Transverse colon (tissue), 4 donors: Measurements from ENCODE around the gene COPS8. TPM values are rescaled to one million over a fixed set of nuclear protein-coding genes. Genes with fewer than 3 reads are reported as not detected.

ENCODE experiments used
- DNase-seq: peaks from one replicate; pipeline ENCODE4 v3.0.0-alpha.2; 2019
- H3K27ac ChIP-seq, 4 donors: fragments of 200-600 bp; sonication (generic); 2 replicates each; pipeline ENCODE4 v1.5.1; 2016 to 2018; ENCODE audit warnings: inconsistent platforms in 4 of 4
- H3K27me3 ChIP-seq: fragments of 200-600 bp; sonication (generic); 2 replicates; pipeline ENCODE4 v1.5.1; 2017; ENCODE audit warnings: inconsistent platforms
- H3K36me3 ChIP-seq, 4 donors: fragments of 200-600 bp; sonication (generic); 2 replicates each; pipeline ENCODE4 v1.5.1; 2017 to 2019; ENCODE audit warnings: inconsistent platforms in 4 of 4
- H3K4me1 ChIP-seq, 4 donors: fragments of 200-600 bp; sonication (generic); 2 replicates each; pipeline ENCODE4 v1.5.1; 2017 to 2020; ENCODE audit warnings: inconsistent platforms in 4 of 4
- H3K4me3 ChIP-seq, 4 donors: fragments of 200-600 bp; sonication (generic); 1 replicate in 1 of 4; 2 replicates in 3 of 4; pipeline versions ENCODE4 v1.5.1 to v1.6.1; 2017 to 2019; ENCODE audit warnings: inconsistent platforms in 4 of 4
- H3K9me3 ChIP-seq, 2 donors: fragments of 200-600 bp; sonication (generic); 2 replicates each; pipeline ENCODE4 v1.5.1; 2017 to 2019; ENCODE audit warnings: inconsistent platforms in 2 of 2
- EP300 ChIP-seq: sonication (generic); formaldehyde crosslinking; IDR thresholded peaks from one replicate; pipeline ENCODE4 v1.6.1; 2017; ENCODE audit warnings: antibody characterized with exemption, low read depth
- POLR2A ChIP-seq: fragments of 450-650 bp; IDR thresholded peaks from one replicate; pipeline ENCODE4 v1.6.1; 2016; ENCODE audit warnings: antibody characterized with exemption, mild to moderate bottlenecking, moderate library complexity
- POLR2AphosphoS5 ChIP-seq, 3 donors: sonication (generic); formaldehyde crosslinking; IDR thresholded peaks; one replicate each; pipeline ENCODE4 v1.6.1; 2016; ENCODE audit warnings: antibody characterized with exemption in 3 of 3
- WGBS, 2 donors: methylation state at CpG; one replicate each; pipeline ENCODE4 v1.1.5; 2018; ENCODE audit warnings: low coverage in 1 of 2; 5-methylcytosine and 5-hydroxymethylcytosine counted together
- in situ Hi-C, 4 donors: fragments of 200-750 bp; cut with MboI; loops; one replicate each; pipeline versions ENCODE4 v1.15.0 to v1.15.1; 2017; ENCODE audit warnings: low sequenced_read_pairs in 3 of 4, low pct_ligation_motif_present in 1 of 4, low pct_unique_long_range_greater_than_20kb in 1 of 4
- intact Hi-C: fragments of 100-400 bp; cut with DNase I; formaldehyde crosslinking; loops from one replicate; pipeline ENCODE4 v1.15.1; 2023; ENCODE audit warnings: low total_unique reads
- total RNA-seq, 4 donors: library from RNA; depleted of rRNA; stranded (reverse); fragments of >200 nt; gene quantifications; one replicate each; pipeline ENCODE4 v1.1.0, GENCODE V29; 2016
- TF ChIP-seq, protein P1 (sequence below), 5 experiments: fragments of 200-600 bp in 3 of 5; fragments of 450-650 bp in 2 of 5; sonication (generic) in 3 of 5; IDR thresholded peaks; 1 replicate in 2 of 5; 2 replicates in 3 of 5; pipeline ENCODE4 v1.5.1; 2016 to 2017; ENCODE audit warnings: antibody characterized with exemption in 5 of 5, inconsistent platforms in 3 of 5, mild to moderate bottlenecking in 2 of 5, moderate library complexity in 1 of 5

COPS8 gene
- total RNA-seq, 4 donors from 2014 or later = 10.3 to 43.0 (median 35.4) TPM

DNA sequence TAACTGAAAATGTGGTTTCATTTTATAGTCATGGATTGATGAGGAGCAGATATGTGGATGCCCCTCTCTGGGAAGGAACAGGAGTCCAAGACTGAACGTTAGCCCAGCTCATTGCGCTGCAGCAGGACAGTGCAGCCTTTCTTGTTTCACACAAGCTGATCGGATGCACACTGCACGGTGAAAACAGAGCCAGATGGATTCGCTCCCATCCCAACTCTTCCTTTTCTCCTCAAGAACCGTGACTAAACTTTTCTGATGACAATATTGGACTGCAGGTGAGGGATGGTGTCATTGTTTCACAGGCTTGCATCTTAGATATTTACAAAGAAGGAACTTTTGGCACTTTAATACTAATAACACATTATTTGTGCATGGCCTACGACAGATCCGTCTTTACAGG, 33.8 kb upstream of the COPS8 start:
- WGBS, 2 donors = 71 to 86% methylated on average over 5 to 8 of the region's 8 CpGs
- DNase-seq = no peak
- Histone ChIP-seq H3K27me3 (no peaks in the 10 kb centered on the region), H3K36me3 (no peaks in the 10 kb centered on the region), H3K9me3 (peaks cover 11 to 14% of the 10 kb centered on the region in 2 donors), H3K27ac (no peak overlapping the region), H3K4me1 (no peaks in the 10 kb centered on the region), H3K4me3 (no peak overlapping the region)
- TF ChIP-seq EP300 = no peak
- TF ChIP-seq POLR2A = no peak
- TF ChIP-seq, protein P1, sequence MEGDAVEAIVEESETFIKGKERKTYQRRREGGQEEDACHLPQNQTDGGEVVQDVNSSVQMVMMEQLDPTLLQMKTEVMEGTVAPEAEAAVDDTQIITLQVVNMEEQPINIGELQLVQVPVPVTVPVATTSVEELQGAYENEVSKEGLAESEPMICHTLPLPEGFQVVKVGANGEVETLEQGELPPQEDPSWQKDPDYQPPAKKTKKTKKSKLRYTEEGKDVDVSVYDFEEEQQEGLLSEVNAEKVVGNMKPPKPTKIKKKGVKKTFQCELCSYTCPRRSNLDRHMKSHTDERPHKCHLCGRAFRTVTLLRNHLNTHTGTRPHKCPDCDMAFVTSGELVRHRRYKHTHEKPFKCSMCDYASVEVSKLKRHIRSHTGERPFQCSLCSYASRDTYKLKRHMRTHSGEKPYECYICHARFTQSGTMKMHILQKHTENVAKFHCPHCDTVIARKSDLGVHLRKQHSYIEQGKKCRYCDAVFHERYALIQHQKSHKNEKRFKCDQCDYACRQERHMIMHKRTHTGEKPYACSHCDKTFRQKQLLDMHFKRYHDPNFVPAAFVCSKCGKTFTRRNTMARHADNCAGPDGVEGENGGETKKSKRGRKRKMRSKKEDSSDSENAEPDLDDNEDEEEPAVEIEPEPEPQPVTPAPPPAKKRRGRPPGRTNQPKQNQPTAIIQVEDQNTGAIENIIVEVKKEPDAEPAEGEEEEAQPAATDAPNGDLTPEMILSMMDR (IDR thresholded peaks at IDR 0.05) = no peak
- no peak for TF ChIP-seq POLR2AphosphoS5 (IDR thresholded peaks at IDR 0.05)
- intact Hi-C loops = loop anchor here (10.0 kb wide), 1 partner anchor 547 kb away; a partner anchor contains a TSS
- in situ Hi-C loops = loop anchor here (10.0 to 25.0 kb wide), 4 partner anchors 540 to 1290 kb away; a partner anchor contains a TSS

DNA sequence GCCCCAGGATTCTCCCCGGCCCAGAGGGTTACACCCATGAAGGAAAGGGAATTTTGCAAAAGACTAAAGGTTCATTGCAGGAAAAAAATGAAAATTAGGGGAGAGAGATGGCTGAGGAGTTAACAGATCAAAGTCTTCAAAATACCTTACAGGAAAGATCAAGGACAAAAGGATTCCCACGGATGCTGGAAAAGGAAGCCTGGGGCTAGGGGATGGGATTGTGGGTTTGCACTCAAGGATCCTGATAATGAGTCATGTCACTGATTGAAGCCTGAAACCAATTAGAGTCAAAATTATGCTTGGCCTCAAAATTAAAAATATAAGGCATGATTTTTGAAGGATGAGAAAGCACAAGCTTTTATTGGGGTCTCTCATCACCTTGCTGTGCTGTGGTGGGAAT, 32.6 kb upstream of the COPS8 start:
- H3K27me3 ChIP-seq = no peaks in the 10 kb centered on the region
- no peak for DNase-seq
- 45 to 79% methylated on average over 2 of the region's 2 CpGs for WGBS, 2 donors
- intact Hi-C loops = loop anchor here (10.0 kb wide), 1 partner anchor 548 kb away; a partner anchor contains a TSS
- in situ Hi-C loops = loop anchor here (10.0 to 25.0 kb wide), 4 partner anchors 541 to 1291 kb away; a partner anchor contains a TSS
- no peaks in the 10 kb centered on the region for H3K36me3 ChIP-seq
- TF ChIP-seq, protein P1 (IDR thresholded peaks at IDR 0.05) = no peak
- no peak for TF ChIP-seq EP300
- no peak for TF ChIP-seq POLR2A
- no peak for TF ChIP-seq POLR2AphosphoS5 (IDR thresholded peaks at IDR 0.05)
- H3K4me3 ChIP-seq = no peak overlapping the region
- H3K4me1 ChIP-seq = no peaks in the 10 kb centered on the region
- peaks cover 9 to 10% of the 10 kb centered on the region in 2 donors for H3K9me3 ChIP-seq
- H3K27ac ChIP-seq = no peak overlapping the region

DNA sequence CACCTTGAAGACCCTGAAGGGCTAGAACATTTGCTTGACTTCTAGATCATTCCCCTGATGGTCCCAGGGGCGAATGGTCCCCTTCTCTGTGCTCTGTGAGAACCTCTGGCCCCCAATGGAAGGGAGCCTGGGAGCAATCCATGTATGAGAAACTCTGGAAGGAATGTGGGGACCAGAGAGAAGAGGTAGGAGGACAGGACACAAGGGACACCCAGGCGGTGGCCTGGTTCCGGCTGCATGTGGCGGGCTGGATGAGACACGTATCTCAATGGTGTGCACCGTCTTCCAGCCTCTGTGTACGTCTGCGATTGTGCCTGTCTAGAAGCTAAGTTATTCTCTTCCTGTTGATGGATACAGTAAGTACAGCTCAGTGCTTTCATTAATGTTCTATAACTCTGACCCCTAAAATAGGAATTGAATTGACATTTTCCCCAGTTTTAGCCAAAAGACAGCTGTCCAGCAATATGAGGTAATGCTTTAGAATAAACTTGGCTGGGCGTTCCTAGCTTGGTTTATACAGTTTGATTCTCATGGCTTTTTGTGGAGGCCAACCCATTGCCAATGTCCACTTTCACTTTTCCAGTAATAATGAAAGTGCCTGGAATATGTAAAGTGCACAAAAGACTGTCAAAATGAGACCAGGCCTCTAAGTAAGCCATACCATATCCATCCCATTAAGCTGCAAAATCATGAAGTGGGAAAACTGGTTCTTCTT, 30.1 kb upstream of the COPS8 start:
- Histone ChIP-seq H3K4me3 (no peak overlapping the region), H3K9me3 (no peaks in the 10 kb centered on the region), H3K27ac (no peak overlapping the region), H3K27me3 (no peaks in the 10 kb centered on the region), H3K4me1 (no peaks in the 10 kb centered on the region), H3K36me3 (no peaks in the 10 kb centered on the region)
- in situ Hi-C loops = loop anchor here (10.0 to 25.0 kb wide), 4 partner anchors 543 to 1293 kb away; a partner anchor contains a TSS
- intact Hi-C loops = loop anchor here (10.0 kb wide), 1 partner anchor 551 kb away; a partner anchor contains a TSS
- TF ChIP-seq, protein P1 (IDR thresholded peaks at IDR 0.05) = no peak
- no peak for TF ChIP-seq EP300
- TF ChIP-seq POLR2A = no peak
- no peak for TF ChIP-seq POLR2AphosphoS5 (IDR thresholded peaks at IDR 0.05)
- WGBS, 2 donors = 90% methylated on average over 7 to 9 of the region's 9 CpGs
- DNase-seq = no peak

DNA sequence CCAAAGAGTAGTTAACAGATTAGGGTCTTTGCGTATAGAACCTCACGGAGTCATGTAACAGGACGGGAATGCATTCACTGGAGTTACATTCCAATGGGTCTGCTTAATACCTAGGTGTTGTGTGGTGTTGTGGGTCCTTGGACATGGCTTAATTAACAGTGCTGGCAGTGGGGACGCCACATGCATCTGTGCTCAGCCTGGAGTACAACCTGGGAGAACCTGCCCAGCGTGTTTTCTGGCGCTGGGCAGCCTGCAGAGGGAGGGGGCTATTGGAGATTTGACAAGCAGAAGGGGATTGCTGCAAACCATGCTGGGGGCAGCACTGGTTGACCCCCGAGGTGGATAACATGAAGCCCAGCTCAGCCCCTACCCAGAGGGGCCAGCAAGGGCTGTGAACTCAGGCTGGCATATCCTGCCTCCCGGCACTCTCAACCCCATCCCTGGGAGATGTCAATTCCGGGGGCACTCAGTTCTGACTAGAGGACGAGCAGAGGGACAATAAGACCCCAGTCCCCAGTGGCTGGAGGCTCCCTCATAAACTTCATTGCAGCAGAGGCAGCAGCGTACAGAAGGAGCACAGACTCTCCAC, 29.3 kb upstream of the COPS8 start:
- in situ Hi-C loops = loop anchor here (10.0 to 25.0 kb wide), 4 partner anchors 544 to 1294 kb away; a partner anchor contains a TSS
- intact Hi-C loops = loop anchor here (10.0 kb wide), 1 partner anchor 552 kb away; a partner anchor contains a TSS

More for the DNA sequence above, 29.3 kb upstream of the COPS8 start:
- 90 to 100% methylated on average over 1 to 11 of the region's 11 CpGs for WGBS, 2 donors
- Histone ChIP-seq H3K4me1 (no peaks in the 10 kb centered on the region), H3K4me3 (no peak overlapping the region), H3K9me3 (no peaks in the 10 kb centered on the region), H3K36me3 (no peaks in the 10 kb centered on the region), H3K27me3 (no peaks in the 10 kb centered on the region), H3K27ac (no peak overlapping the region)
- TF ChIP-seq POLR2A = no peak
- DNase-seq = no peak
